ENCODE measurements around the gene ERI2.

ERI2 gene

GRCh38 chr16:20774703-20775362 lies 31.4 kb downstream of the ERI2 start:
- Histone ChIP-seq H3F3A (ENCODE audit: insufficient read depth, low read length) (no peaks in the 10 kb centered on the region), H3K9ac (ENCODE audit: low read length) (no peak overlapping the region), H3K4me2 (ENCODE audit: low read depth, low read length) (no peak overlapping the region), H3K27me3 (replicated peaks; ENCODE audit: insufficient read depth, low read length) (no peaks in the 10 kb centered on the region), H4K20me1 (ENCODE audit: insufficient read depth, low read length) (no peaks in the 10 kb centered on the region), H2AFZ (ENCODE audit: low read length) (no peak overlapping the region), H3K4me1 (ENCODE audit: low read length) (no peaks in the 10 kb centered on the region), H3K36me3 (replicated peaks; ENCODE audit: insufficient read depth, low read length) (no peaks in the 10 kb centered on the region), H3K9me2 (replicated peaks; ENCODE audit: insufficient read depth, low read length) (no peaks in the 10 kb centered on the region), H3K79me2 (ENCODE audit: low read length) (no peaks in the 10 kb centered on the region), H3K27ac (ENCODE audit: low read length) (no peak overlapping the region), H3K9me3 (replicated peaks; ENCODE audit: insufficient read depth, low read length) (no peaks in the 10 kb centered on the region), H3K4me3 (ENCODE audit: low read length) (no peak overlapping the region)
- DNase-seq: peak; percentile 41
- no peak for TF ChIP-seq EZH2 (optimal IDR thresholded peaks at IDR 0.05; ENCODE audit: low read depth, low read length)
- peak; percentile 73 for TF ChIP-seq CTCF (IDR thresholded peaks at IDR 0.05; ENCODE audit: low read length)

GRCh38 chr16:20773679-20774078 lies 32.6 kb downstream of the ERI2 start:
- H2AFZ ChIP-seq (ENCODE audit: low read length): no peak overlapping the region
- no peaks in the 10 kb centered on the region for H3K9me2 ChIP-seq (replicated peaks; ENCODE audit: insufficient read depth, low read length)
- no peaks in the 10 kb centered on the region for H3K79me2 ChIP-seq (ENCODE audit: low read length)
- H4K20me1 ChIP-seq (ENCODE audit: insufficient read depth, low read length): no peaks in the 10 kb centered on the region
- H3K9me3 ChIP-seq (replicated peaks; ENCODE audit: insufficient read depth, low read length): no peaks in the 10 kb centered on the region
- H3F3A ChIP-seq (ENCODE audit: insufficient read depth, low read length): no peaks in the 10 kb centered on the region
- no peak for DNase-seq
- H3K4me1 ChIP-seq (ENCODE audit: low read length): no peaks in the 10 kb centered on the region
- no peaks in the 10 kb centered on the region for H3K36me3 ChIP-seq (replicated peaks; ENCODE audit: insufficient read depth, low read length)
- no peak for TF ChIP-seq EZH2phosphoT487 (IDR thresholded peaks at IDR 0.05; ENCODE audit: low read length)
- no peak for TF ChIP-seq EZH2 (optimal IDR thresholded peaks at IDR 0.05; ENCODE audit: low read depth, low read length)
- no peak for TF ChIP-seq CTCF (IDR thresholded peaks at IDR 0.05; ENCODE audit: low read length)
- H3K4me3 ChIP-seq (ENCODE audit: low read length): no peak overlapping the region
- H3K9ac ChIP-seq (ENCODE audit: low read length): no peak overlapping the region
- no peak overlapping the region for H3K27ac ChIP-seq (ENCODE audit: low read length)
- no peaks in the 10 kb centered on the region for H3K27me3 ChIP-seq (replicated peaks; ENCODE audit: insufficient read depth, low read length)
- H3K4me2 ChIP-seq (ENCODE audit: low read depth, low read length): no peak overlapping the region

- Histone ChIP-seq H2AFZ (ENCODE audit: low read length) (no peak overlapping the region), H3K79me2 (ENCODE audit: low read length) (no peaks in the 10 kb centered on the region), H3K27me3 (replicated peaks; ENCODE audit: insufficient read depth, low read length) (no peaks in the 10 kb centered on the region), H3K9me3 (replicated peaks; ENCODE audit: insufficient read depth, low read length) (no peaks in the 10 kb centered on the region), H3K4me3 (ENCODE audit: low read length) (no peak overlapping the region), H4K20me1 (ENCODE audit: insufficient read depth, low read length) (no peaks in the 10 kb centered on the region), H3K27ac (ENCODE audit: low read length) (no peak overlapping the region), H3K4me2 (ENCODE audit: low read depth, low read length) (no peak overlapping the region), H3F3A (ENCODE audit: insufficient read depth, low read length) (peaks cover 4% of the 10 kb centered on the region; the same call in 1 of the 2 replicates), H3K9ac (ENCODE audit: low read length) (no peak overlapping the region), H3K9me2 (replicated peaks; ENCODE audit: insufficient read depth, low read length) (no peaks in the 10 kb centered on the region), H3K4me1 (ENCODE audit: low read length) (no peaks in the 10 kb centered on the region; the same call in 1 of the 2 replicates), H3K36me3 (replicated peaks; ENCODE audit: insufficient read depth, low read length) (no peaks in the 10 kb centered on the region)
- no peak for TF ChIP-seq EZH2phosphoT487 (IDR thresholded peaks at IDR 0.05; ENCODE audit: low read length)
- no peak for TF ChIP-seq CTCF (IDR thresholded peaks at IDR 0.05; ENCODE audit: low read length)
- DNase-seq: no peak
Observed at GRCh38 chr16:20768818-20769217, 37.5 kb downstream of the ERI2 start.
